GM19351 (cell line): ENCODE data around the gene PDE9A.

Experiments used
- ATAC-seq: cut with Tn5 transposase; IDR thresholded peaks from one replicate; pipeline ENCODE4 v1.9.1; 2021; ENCODE audit warnings: mild to moderate bottlenecking, moderate library complexity; ENCODE audit not compliant: unreplicated experiment

PDE9A gene

GRCh38 chr21:42684109-42684916 lies 30.9 kb downstream of the PDE9A start:
- ATAC-seq: no peak

- ATAC-seq: no peak
These were observed 31.6 kb downstream of the PDE9A start for GRCh38 chr21:42685036-42685435.

GRCh38 chr21:42685954-42686500 lies 32.6 kb downstream of the PDE9A start:
- no peak for ATAC-seq

- ATAC-seq: no peak
These were observed 34.4 kb downstream of the PDE9A start for GRCh38 chr21:42687796-42688195.

GRCh38 chr21:42688226-42688840 lies 34.9 kb downstream of the PDE9A start:
- no peak for ATAC-seq

GRCh38 chr21:42688841-42689371 lies 35.5 kb downstream of the PDE9A start:
- no peak for ATAC-seq

GRCh38 chr21:42690586-42690985 lies 37.2 kb downstream of the PDE9A start:
- ATAC-seq: no peak

GRCh38 chr21:42691901-42692559 lies 38.6 kb downstream of the PDE9A start:
- ATAC-seq: no peak

- no peak for ATAC-seq
These were observed 39.3 kb downstream of the PDE9A start for GRCh38 chr21:42692688-42693087.

- no peak for ATAC-seq
These were observed 41.6 kb downstream of the PDE9A start for GRCh38 chr21:42694751-42695696.

GRCh38 chr21:42695697-42696380 lies 42.4 kb downstream of the PDE9A start:
- no peak for ATAC-seq

GRCh38 chr21:42696501-42697040 lies 43.1 kb downstream of the PDE9A start:
- no peak for ATAC-seq

GRCh38 chr21:42698733-42699132 lies 45.3 kb downstream of the PDE9A start:
- no peak for ATAC-seq

- no peak for ATAC-seq
These were observed 45.8 kb downstream of the PDE9A start for GRCh38 chr21:42699196-42699595.

GRCh38 chr21:42701706-42702456 lies 48.5 kb downstream of the PDE9A start:
- ATAC-seq: no peak

GRCh38 chr21:42702720-42703119 lies 49.3 kb downstream of the PDE9A start:
- no peak for ATAC-seq

- no peak for ATAC-seq
These were observed 49.9 kb downstream of the PDE9A start for GRCh38 chr21:42703136-42703908.

GRCh38 chr21:42703965-42704364 lies 50.5 kb downstream of the PDE9A start:
- ATAC-seq: no peak
